Measurements from ENCODE around the gene CREB3. TPM values are rescaled to one million over a fixed set of nuclear protein-coding genes. Genes with fewer than 3 reads are reported as not detected.

CREB3 gene
- total RNA-seq, 4 donors from 2014 or later: 17.8 to 39.6 (median 26.2) TPM

DNA sequence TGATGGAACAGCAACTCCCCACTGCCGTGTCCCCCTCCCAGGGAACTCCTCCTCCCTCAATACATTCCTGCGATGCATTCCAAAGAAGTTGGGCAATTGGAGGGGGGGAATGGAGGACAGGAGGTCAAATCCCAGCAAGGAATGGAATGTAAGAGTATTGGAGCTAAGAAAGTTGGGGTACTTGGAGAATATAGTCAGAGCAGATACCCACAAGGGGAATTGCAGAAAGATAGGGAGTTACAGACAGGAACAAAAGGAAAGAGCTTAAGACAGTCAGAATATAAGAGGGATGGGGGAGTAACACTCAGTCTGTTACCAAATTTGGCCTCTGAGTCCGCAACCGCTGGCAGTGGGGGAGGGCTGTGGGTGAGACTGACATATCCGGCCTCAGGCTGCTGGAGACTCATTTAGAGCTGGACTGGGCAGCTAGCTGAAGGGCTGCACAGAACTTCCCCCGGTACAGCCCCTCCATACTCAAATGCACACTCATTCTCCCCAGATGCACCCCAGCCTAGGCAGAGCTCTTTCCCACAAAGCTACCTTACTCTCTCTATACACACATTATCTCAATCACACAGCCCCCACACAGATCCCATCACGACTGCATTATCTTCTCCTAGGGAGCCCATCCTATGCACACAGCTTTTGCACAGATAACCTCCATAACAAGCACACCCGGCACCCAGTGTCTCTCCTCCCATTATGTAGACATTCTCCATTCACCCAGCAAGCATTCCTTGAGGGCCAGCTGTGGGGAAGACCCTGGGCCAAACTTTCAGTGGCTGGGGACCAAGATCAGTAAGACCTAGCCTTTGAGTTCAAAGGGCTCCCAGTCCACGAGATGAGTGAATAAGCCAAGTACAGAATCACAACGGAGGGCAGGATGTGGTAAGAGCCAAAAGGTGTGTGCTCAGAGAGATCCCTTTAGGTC, 4.2 kb upstream of the CREB3 start:
- peak overlapping the region in 3 of 4 donors; percentile 26 to 43 (median 40) for H3K4me3 ChIP-seq
- H3K36me3 ChIP-seq: peaks cover 0 to 24% of the 10 kb centered on the region in 2 donors
- no peaks in the 10 kb centered on the region for H3K9me3 ChIP-seq
- peak; percentile 25 to 26 for ATAC-seq
- intact Hi-C loops (cut with DNase I; ENCODE audit: low total_unique reads): no loop called here
- peak overlapping the region; percentile 62 to 98 (median 88) for H3K27ac ChIP-seq
- DNase-seq: peak; percentile 67 to 82
- H3K4me1 ChIP-seq: peaks cover 44 to 54% of the 10 kb centered on the region in 2 donors
- peak; percentile 47 to 50 for TF ChIP-seq POLR2A (IDR thresholded peaks at IDR 0.05)
- TF ChIP-seq, protein P1, sequence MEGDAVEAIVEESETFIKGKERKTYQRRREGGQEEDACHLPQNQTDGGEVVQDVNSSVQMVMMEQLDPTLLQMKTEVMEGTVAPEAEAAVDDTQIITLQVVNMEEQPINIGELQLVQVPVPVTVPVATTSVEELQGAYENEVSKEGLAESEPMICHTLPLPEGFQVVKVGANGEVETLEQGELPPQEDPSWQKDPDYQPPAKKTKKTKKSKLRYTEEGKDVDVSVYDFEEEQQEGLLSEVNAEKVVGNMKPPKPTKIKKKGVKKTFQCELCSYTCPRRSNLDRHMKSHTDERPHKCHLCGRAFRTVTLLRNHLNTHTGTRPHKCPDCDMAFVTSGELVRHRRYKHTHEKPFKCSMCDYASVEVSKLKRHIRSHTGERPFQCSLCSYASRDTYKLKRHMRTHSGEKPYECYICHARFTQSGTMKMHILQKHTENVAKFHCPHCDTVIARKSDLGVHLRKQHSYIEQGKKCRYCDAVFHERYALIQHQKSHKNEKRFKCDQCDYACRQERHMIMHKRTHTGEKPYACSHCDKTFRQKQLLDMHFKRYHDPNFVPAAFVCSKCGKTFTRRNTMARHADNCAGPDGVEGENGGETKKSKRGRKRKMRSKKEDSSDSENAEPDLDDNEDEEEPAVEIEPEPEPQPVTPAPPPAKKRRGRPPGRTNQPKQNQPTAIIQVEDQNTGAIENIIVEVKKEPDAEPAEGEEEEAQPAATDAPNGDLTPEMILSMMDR (IDR thresholded peaks at IDR 0.05 in 4 of 5, conservative IDR thresholded peaks at IDR 0.05 in 1 of 5): no peak
- in situ Hi-C loops (cut with MboI; ENCODE audit: low sequenced_read_pairs in 4 of 4): loop anchor here in 2 of 4 donors (10.0 to 25.0 kb wide), 2 partner anchors 64 to 241 kb away; partner anchors contain the start of genes ARHGEF39 (in 1 of the 2) and RUSC2 (in 1 of the 2)
- H3K27me3 ChIP-seq: no peaks in the 10 kb centered on the region

DNA sequence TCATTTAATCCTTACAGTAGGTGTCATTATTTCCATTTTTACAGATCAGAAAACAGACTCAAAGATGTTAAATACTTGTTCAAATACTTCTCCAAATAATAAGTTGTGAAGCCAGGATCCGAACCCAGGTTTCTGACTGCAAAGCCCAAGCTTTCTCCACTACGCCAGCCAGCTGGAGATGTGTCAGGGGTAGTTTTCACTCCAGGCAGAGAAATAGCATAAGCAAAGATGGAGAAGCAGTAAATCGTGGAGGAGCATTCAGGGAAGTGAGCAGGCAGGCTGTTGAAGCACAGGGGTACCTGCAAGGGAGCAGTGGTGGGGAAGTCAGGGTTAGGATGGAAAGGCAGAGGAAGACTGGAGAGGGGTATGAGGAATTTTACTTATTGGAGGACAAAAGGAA, 3.4 kb upstream of the CREB3 start:
- TF ChIP-seq, protein P1 (IDR thresholded peaks at IDR 0.05 in 4 of 5, conservative IDR thresholded peaks at IDR 0.05 in 1 of 5): no peak
- no peak for TF ChIP-seq POLR2A (IDR thresholded peaks at IDR 0.05)
- peak overlapping the region; percentile 88 to 98 (median 92) for H3K27ac ChIP-seq
- H3K36me3 ChIP-seq: peaks cover 0 to 22% of the 10 kb centered on the region in 2 donors
- H3K4me3 ChIP-seq: peak overlapping the region; percentile 21 to 40 (median 26)
- peaks cover 51 to 62% of the 10 kb centered on the region in 2 donors for H3K4me1 ChIP-seq
- H3K27me3 ChIP-seq: no peaks in the 10 kb centered on the region
- ATAC-seq (no peak), DNase-seq (no peak)
- no peaks in the 10 kb centered on the region for H3K9me3 ChIP-seq
- in situ Hi-C loops (cut with MboI; ENCODE audit: low sequenced_read_pairs in 4 of 4): loop anchor here in 2 of 4 donors (10.0 to 25.0 kb wide), 2 partner anchors 64 to 242 kb away; partner anchors contain the start of genes ARHGEF39 (in 1 of the 2) and RUSC2 (in 1 of the 2)
- intact Hi-C loops (cut with DNase I; ENCODE audit: low total_unique reads): no loop called here

DNA sequence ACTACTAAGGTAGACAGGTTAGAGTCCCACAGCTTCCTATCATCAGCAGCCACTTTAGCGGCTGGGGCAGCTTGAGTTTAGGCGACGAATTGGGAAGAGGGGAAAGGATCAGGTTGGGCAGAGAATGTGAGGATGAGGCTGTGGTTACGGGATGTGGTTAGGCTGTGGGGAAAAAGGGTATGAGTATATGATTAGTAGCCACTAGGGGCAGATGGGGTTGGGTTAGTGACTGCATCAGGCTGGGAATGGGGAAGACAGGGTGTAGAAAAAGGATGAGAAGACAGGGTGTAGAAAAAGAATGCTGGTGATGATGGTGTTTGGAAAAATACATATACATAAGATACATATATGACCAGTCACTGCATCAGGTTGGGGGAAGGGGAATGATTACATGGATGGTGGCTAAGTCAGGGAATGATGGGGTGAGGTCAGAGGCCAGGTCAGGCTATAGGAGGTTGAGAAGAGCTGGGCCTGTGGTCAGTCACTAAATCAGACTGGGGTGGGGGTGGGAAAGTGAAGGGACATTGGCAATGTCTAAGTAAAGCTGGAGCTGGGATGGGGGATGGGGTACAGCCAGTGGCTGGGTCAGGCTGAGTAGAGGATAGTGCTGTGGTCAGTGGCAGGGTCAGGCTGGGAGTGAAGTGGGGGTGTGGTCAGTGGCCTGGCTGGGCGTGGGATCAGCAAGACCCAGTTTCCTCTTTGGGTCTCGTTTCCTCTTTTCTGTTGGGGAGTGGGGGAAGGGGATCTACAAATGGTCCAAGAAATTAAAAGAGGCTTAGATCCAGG, 2.6 kb upstream of the CREB3 start:
- Histone ChIP-seq H3K4me1 (peaks cover 51 to 65% of the 10 kb centered on the region in 2 donors), H3K4me3 (peak overlapping the region; percentile 27 to 94 (median 77)), H3K36me3 (peaks cover 0 to 19% of the 10 kb centered on the region in 2 donors), H3K27ac (peak overlapping the region; percentile 88 to 98 (median 92)), H3K9me3 (no peaks in the 10 kb centered on the region), H3K27me3 (no peaks in the 10 kb centered on the region)
- DNase-seq (peak; percentile 19 to 51), ATAC-seq (no peak)
- intact Hi-C loops (cut with DNase I; ENCODE audit: low total_unique reads): loop anchor here (5.0 to 10.0 kb wide), 2 partner anchors 245 to 462 kb away; partner anchors contain the start of gene CLTA
- in situ Hi-C loops (cut with MboI; ENCODE audit: low sequenced_read_pairs in 4 of 4): loop anchor here in 2 of 4 donors (10.0 to 25.0 kb wide), 2 partner anchors 65 to 243 kb away; partner anchors contain the start of genes ARHGEF39 (in 1 of the 2) and RUSC2 (in 1 of the 2)
- TF ChIP-seq, protein P1 (IDR thresholded peaks at IDR 0.05 in 4 of 5, conservative IDR thresholded peaks at IDR 0.05 in 1 of 5): peak in 3 of 5 experiments; percentile 30 to 50 (median 44)
- TF ChIP-seq POLR2A (IDR thresholded peaks at IDR 0.05): no peak

DNA sequence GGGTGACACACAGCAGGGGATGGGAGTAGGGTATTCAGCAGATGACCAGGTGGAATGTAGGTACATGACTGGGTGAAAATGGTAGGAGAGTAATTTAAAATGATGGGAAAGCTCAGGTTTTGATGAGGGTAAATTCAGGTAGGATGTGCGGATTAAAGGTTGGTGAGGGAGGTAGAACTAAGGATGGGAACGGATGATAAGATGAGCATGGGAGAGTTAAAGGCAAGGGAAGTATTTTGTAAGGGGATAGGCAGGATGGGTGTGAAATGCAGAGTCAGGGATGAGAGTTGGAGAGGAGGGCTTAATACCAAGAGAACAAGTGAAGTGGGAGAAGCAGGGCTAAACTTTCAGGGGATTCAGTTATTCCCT, 2.0 kb upstream of the CREB3 start:
- DNase-seq (no peak), ATAC-seq (no peak)
- no peaks in the 10 kb centered on the region for H3K27me3 ChIP-seq
- peaks cover 51 to 65% of the 10 kb centered on the region in 2 donors for H3K4me1 ChIP-seq
- TF ChIP-seq, protein P1 (IDR thresholded peaks at IDR 0.05 in 4 of 5, conservative IDR thresholded peaks at IDR 0.05 in 1 of 5): no peak
- TF ChIP-seq POLR2A (IDR thresholded peaks at IDR 0.05): no peak
- intact Hi-C loops (cut with DNase I; ENCODE audit: low total_unique reads): loop anchor here (5.0 to 10.0 kb wide), 2 partner anchors 246 to 462 kb away; partner anchors contain the start of gene CLTA
- H3K9me3 ChIP-seq: no peaks in the 10 kb centered on the region
- H3K27ac ChIP-seq: peak overlapping the region; percentile 88 to 98 (median 92)
- H3K36me3 ChIP-seq: peaks cover 0 to 19% of the 10 kb centered on the region in 2 donors
- peak overlapping the region; percentile 68 to 94 (median 87) for H3K4me3 ChIP-seq
- in situ Hi-C loops (cut with MboI; ENCODE audit: low sequenced_read_pairs in 4 of 4): loop anchor here in 1 of 4 donors (25.0 kb wide), 1 partner anchor 243 kb away; the partner anchor contains the start of gene RUSC2
